ENCODE measurements around the gene TBC1D13. TPM values are rescaled to one million over a fixed set of nuclear protein-coding genes. Genes with fewer than 3 reads are reported as not detected.
A peak's percentile ranks its signal among the peaks of the same experiment; 100 is the strongest.

Gene TBC1D13
- total RNA-seq, 1 donor = 10.4 TPM

DNA sequence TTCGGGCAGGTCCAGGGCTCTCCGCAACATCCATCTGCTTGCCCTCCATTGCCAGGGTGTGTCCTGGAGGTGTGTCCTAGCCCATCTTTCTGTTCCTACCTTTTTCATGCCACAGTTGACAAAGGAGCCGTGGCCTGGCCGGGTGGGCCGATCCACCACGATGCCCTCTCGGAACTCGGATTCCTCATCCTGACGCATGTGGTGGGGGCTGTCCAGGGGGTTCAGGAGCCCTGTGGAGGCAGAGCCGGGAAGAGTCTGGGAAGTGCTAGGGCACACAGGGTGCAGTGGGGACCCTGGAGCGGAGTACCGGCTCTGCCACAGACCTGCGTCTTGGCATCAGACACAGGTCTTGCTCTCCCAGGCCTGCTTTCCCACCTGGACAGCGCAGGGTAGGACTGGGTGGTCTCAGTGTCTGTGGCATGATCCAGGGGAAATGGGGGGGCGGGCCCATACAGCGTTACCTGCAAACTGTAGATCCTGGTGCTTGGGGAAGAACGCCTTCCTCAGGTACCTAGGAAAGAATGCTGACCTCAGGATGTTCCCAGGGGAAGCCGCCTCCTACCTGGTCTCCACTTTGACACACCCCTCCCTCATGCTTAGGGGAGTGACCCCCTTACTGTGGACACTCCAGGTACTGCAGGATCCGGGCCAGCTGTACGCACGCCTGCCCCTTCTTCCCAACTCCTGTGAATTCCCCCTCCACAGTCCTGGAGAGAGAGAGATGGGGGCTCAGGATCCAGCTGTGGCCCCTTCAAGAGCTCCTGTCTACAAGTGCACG lies 39.1 kb downstream of the TBC1D13 start:
- DNase-seq (ENCODE audit: low read depth) = no peak
- TF ChIP-seq, protein P1, sequence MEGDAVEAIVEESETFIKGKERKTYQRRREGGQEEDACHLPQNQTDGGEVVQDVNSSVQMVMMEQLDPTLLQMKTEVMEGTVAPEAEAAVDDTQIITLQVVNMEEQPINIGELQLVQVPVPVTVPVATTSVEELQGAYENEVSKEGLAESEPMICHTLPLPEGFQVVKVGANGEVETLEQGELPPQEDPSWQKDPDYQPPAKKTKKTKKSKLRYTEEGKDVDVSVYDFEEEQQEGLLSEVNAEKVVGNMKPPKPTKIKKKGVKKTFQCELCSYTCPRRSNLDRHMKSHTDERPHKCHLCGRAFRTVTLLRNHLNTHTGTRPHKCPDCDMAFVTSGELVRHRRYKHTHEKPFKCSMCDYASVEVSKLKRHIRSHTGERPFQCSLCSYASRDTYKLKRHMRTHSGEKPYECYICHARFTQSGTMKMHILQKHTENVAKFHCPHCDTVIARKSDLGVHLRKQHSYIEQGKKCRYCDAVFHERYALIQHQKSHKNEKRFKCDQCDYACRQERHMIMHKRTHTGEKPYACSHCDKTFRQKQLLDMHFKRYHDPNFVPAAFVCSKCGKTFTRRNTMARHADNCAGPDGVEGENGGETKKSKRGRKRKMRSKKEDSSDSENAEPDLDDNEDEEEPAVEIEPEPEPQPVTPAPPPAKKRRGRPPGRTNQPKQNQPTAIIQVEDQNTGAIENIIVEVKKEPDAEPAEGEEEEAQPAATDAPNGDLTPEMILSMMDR (IDR thresholded peaks at IDR 0.05; ENCODE audit: insufficient read depth, low read depth, low read length) = no peak
- H3K4me3 ChIP-seq (ENCODE audit: low read depth, low read length) = no peak overlapping the region

DNA sequence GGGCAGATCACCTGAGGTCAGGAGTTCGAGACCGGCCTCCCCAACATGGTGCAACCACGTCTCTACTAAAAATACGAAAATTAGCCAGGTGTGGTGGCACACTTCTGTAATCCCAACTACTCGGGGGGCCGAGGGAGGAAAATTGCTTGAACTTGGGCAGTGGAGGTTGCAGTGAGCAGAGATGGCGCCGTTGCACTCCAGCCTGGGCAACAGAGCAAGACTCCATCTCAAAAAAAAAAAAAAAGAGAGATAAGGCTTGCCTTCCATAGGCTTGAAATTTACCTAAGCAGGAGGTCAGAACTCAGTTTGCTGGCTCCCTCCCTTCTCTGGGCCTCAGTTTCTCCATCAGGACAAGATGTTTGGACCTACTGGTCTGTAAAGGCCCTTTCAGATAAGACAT lies 41.2 kb downstream of the TBC1D13 start:
- TF ChIP-seq, protein P1 (IDR thresholded peaks at IDR 0.05; ENCODE audit: insufficient read depth, low read depth, low read length) = no peak
- no peak for DNase-seq (ENCODE audit: low read depth)
- no peak overlapping the region for H3K4me3 ChIP-seq (ENCODE audit: low read depth, low read length)

DNA sequence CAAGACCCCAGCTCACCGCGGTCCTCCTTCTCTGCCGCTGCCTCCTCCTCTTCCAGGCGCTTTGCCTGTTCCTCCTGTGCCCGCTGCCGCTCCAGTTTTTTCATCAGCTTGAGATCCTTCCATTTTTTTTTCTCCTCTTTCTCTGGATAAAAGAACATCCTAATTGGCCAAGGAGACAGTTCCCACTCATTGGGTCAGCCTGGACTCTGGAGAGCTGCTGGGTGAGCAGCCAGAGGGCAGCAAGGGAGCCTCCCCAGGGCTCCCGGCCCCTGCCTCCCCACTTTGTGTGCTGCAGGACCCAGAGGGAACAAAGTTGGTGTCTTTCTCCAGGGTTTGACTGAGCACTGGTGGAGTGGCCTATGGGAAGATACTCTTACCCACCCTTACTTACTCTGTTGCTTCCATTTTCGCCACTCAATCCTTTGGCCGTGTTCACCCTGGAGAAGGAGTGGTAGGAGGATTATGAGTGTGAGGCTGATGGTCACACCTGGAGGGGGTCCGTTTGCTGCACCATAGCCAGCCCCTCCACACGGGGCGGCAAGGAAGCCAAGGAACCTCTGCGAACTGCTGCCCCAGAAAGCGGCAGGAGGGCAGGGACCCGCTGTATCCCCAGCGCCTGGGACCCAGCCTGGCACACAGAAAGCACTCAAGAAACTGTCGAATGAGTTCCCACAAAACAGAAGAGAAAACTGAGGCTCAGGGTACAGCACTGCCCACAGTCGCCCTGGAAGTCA lies 41.8 kb downstream of the TBC1D13 start:
- DNase-seq (ENCODE audit: low read depth) = no peak

DNA sequence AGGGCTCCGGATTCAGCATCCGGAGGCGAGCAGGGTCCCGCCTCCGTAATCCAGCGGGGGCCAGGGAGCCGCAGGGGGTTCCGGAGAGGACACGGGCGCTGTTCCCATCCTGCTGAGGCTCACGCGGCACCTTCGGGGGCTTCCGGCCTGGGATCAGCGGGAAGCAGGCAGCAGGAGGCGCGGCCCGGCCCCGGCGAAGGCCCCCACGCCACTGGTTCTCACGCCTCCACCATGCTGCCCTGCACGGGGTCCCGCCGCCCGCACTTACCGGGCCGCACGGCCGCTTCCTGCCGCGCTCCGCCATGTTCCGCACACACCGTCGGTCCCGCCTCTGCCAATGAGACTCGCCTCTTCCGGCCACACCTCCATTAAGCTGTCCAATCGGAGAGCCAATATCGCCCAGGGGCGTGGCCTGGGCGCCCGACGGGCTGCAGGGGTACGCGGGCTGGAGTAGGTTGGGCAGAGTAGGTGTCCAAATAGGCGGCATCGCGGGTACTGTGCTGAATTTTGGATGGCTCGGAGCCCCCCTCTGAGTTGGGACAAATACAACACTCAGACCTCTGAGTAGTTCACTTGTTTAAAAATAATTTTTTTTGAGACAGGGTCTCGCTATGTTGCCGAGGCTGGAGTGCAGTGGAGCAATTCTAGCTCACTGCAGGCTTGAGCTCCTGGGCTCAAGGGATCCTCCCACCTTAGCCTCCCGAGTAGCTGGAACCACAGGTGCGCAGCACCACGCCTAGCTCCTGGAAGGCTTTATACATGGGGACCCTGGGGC lies 42.6 kb downstream of the TBC1D13 start, which contains the start of gene SPOUT1:
Gene SPOUT1 (minus strand): TSS at position 318 of the 775 bp plus-strand sequence. CDS start 14 bp downstream, at position 304.
- H3K4me3 ChIP-seq (ENCODE audit: low read depth, low read length) = peak within 1 kb of the TSS; percentile 80
- TF ChIP-seq, protein P1 (IDR thresholded peaks at IDR 0.05; ENCODE audit: insufficient read depth, low read depth, low read length) = no peak
- peak; percentile 90 for DNase-seq (ENCODE audit: low read depth)

More for the DNA sequence above, 41.8 kb downstream of the TBC1D13 start:
- H3K4me3 ChIP-seq (ENCODE audit: low read depth, low read length) = peak overlapping the region; percentile 80
- TF ChIP-seq, protein P1 (IDR thresholded peaks at IDR 0.05; ENCODE audit: insufficient read depth, low read depth, low read length) = no peak

DNA sequence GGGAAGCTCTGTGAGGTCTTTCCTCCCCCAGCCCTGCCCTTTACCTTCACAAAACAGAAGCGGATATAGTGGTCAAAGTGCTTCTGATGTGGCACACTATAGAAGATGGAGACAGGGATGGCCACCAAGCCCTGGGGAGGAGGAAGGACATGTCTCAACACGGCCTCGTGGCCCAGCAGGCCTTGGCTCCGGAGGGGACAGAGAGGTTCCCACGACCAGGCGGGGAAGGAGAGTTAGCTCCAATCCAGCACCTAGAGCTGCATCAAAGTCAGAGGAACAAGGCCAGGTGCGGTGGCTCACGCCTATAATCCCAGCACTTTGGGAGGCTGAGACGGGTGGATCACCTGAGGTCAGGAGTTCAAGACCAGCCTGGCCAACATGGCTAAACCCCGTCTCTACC lies 46.6 kb downstream of the TBC1D13 start:
- H3K4me3 ChIP-seq (ENCODE audit: low read depth, low read length) = no peak overlapping the region
- no peak for DNase-seq (ENCODE audit: low read depth)
- TF ChIP-seq, protein P1 (IDR thresholded peaks at IDR 0.05; ENCODE audit: insufficient read depth, low read depth, low read length) = no peak

Data from fibroblast of villous mesenchyme (primary cell).